ENCODE results near the gene GRPEL1.

The GRPEL1 gene

GRCh38 chr4:7058792-7059191, 9.1 kb downstream of the GRPEL1 start:
- POLR2A ChIA-PET (ENCODE audit: low non-redundant PET), result interaction anchor here (0.5 kb wide), 1 partner anchor 46 kb away, joined by 3 read pairs; no protein-coding TSS in a partner anchor
- DNase-seq (ENCODE audit: low spot score), result no peak
- H3K27ac ChIP-seq, result no peak overlapping the region
- CTCF ChIA-PET, result no interaction called here
- no peak for TF ChIP-seq CTCF (conservative IDR thresholded peaks at IDR 0.05; ENCODE audit: low read depth)

GRCh38 chr4:7055990-7056325, 11.9 kb downstream of the GRPEL1 start:
- CTCF ChIA-PET, result interaction anchor here (1.2 kb wide), 1 partner anchor 10 kb away, joined by 4 read pairs; no protein-coding TSS in a partner anchor
- POLR2A ChIA-PET (ENCODE audit: low non-redundant PET), result no interaction called here
- DNase-seq (ENCODE audit: low spot score), result no peak
- peak overlapping the region; percentile 37 for H3K27ac ChIP-seq
- no peak for TF ChIP-seq CTCF (conservative IDR thresholded peaks at IDR 0.05; ENCODE audit: low read depth)

GRCh38 chr4:7055111-7055989, 12.5 kb downstream of the GRPEL1 start:
- H3K27ac ChIP-seq, result peak overlapping the region; percentile 37
- DNase-seq (ENCODE audit: low spot score), result no peak
- POLR2A ChIA-PET (ENCODE audit: low non-redundant PET), result no interaction called here
- TF ChIP-seq CTCF (conservative IDR thresholded peaks at IDR 0.05; ENCODE audit: low read depth), result no peak
- CTCF ChIA-PET, result no interaction called here

GRCh38 chr4:7054106-7054880, 13.6 kb downstream of the GRPEL1 start:
- ChIA-PET CTCF (interaction anchor here (0.7 kb wide), 1 partner anchor 21 kb away, joined by 4 read pairs; no protein-coding TSS in a partner anchor), POLR2A (ENCODE audit: low non-redundant PET) (no interaction called here)
- DNase-seq (ENCODE audit: low spot score), result no peak
- TF ChIP-seq CTCF (conservative IDR thresholded peaks at IDR 0.05; ENCODE audit: low read depth), result no peak
- 0 out of 2 replicates have a peak overlapping the region, but pooled peaks have one; percentile 8 for H3K27ac ChIP-seq

GRCh38 chr4:7052923-7053715, 14.7 kb downstream of the GRPEL1 start:
- DNase-seq (ENCODE audit: low spot score), result no peak
- POLR2A ChIA-PET (ENCODE audit: low non-redundant PET), result interaction anchor here (0.5 kb wide), 1 partner anchor 16 kb away, joined by 3 read pairs; no protein-coding TSS in a partner anchor
- peak overlapping the region; percentile 34; the same call in 1 of the 2 replicates for H3K27ac ChIP-seq
- no peak for TF ChIP-seq CTCF (conservative IDR thresholded peaks at IDR 0.05; ENCODE audit: low read depth)
- CTCF ChIA-PET, result no interaction called here

GRCh38 chr4:7052313-7052712, 15.6 kb downstream of the GRPEL1 start:
- TF ChIP-seq CTCF (conservative IDR thresholded peaks at IDR 0.05; ENCODE audit: low read depth), result no peak
- ChIA-PET POLR2A (ENCODE audit: low non-redundant PET) (no interaction called here), CTCF (no interaction called here)
- no peak for DNase-seq (ENCODE audit: low spot score)
- peak overlapping the region; percentile 34; the same call in 1 of the 2 replicates for H3K27ac ChIP-seq

Data from RWPE1 (cell line).